Liver (tissue), 9 donors: ENCODE measurements around the gene CRPPA. TPM values are rescaled to one million over a fixed set of nuclear protein-coding genes. Genes with fewer than 3 reads are reported as not detected.

Source experiments
- DNase-seq: peaks from one replicate; pipeline ENCODE4 v3.0.0-alpha.2; 2017; ENCODE audit warnings: low spot score
- H3K27ac ChIP-seq, 2 donors: one replicate each; pipeline ENCODE4 v1.7.0; 2013; ENCODE audit warnings: inconsistent platforms in 2 of 2, low read length in 2 of 2, control low read depth in 1 of 2, low read depth in 1 of 2, mild to moderate bottlenecking in 1 of 2
- H3K27me3 ChIP-seq, 4 donors: one replicate each; pipeline versions ENCODE4 v1.6.1 to v1.7.0; 2013; ENCODE audit warnings: low read length in 3 of 4, inconsistent platforms in 1 of 4, mild to moderate bottlenecking in 1 of 4, moderate library complexity in 1 of 4; ENCODE audit not compliant: control insufficient read depth in 4 of 4, insufficient read depth in 4 of 4
- H3K36me3 ChIP-seq, 4 donors: one replicate each; pipeline versions ENCODE4 v1.6.1 to v1.7.0; 2013; ENCODE audit warnings: low read length in 3 of 4, mild to moderate bottlenecking in 3 of 4, low read depth in 1 of 4, moderate library complexity in 1 of 4; ENCODE audit not compliant: control insufficient read depth in 4 of 4, insufficient read depth in 3 of 4
- H3K4me1 ChIP-seq, 4 donors: one replicate each; pipeline versions ENCODE4 v1.6.1 to v1.7.0; 2013; ENCODE audit warnings: low read length in 3 of 4, mild to moderate bottlenecking in 3 of 4, moderate library complexity in 1 of 4; ENCODE audit not compliant: control insufficient read depth in 4 of 4, insufficient read depth in 4 of 4
- H3K4me3 ChIP-seq, 3 donors: one replicate each; pipeline versions ENCODE4 v1.6.1 to v1.7.0; 2013; ENCODE audit warnings: low read length in 3 of 3, control low read depth in 1 of 3, low read depth in 1 of 3, mild to moderate bottlenecking in 1 of 3
- H3K9ac ChIP-seq, 2 donors: one replicate each; pipeline ENCODE4 v1.7.0; 2013; ENCODE audit warnings: low read length in 2 of 2, mild to moderate bottlenecking in 2 of 2, moderate library complexity in 2 of 2, control low read depth in 1 of 2, low read depth in 1 of 2
- H3K9me3 ChIP-seq, 4 donors: one replicate each; pipeline versions ENCODE4 v1.6.1 to v1.7.0; 2013; ENCODE audit warnings: low read length in 3 of 4; ENCODE audit not compliant: control insufficient read depth in 4 of 4
- EGR1 ChIP-seq, 2 donors: IDR thresholded peaks; 2 replicates each; pipeline ENCODE4 v1.6.1; 2016 to 2018; ENCODE audit warnings: antibody characterized with exemption in 2 of 2, low read depth in 2 of 2
- FOXA1 ChIP-seq: IDR thresholded peaks from 2 replicates; pipeline ENCODE4 v1.6.1; 2016; ENCODE audit warnings: antibody characterized with exemption
- FOXA2 ChIP-seq: IDR thresholded peaks from 2 replicates; pipeline ENCODE4 v1.6.1; 2016; ENCODE audit warnings: antibody characterized with exemption
- GABPA ChIP-seq, 2 donors: IDR thresholded peaks in 1 of 2; conservative IDR thresholded peaks in 1 of 2; 2 replicates each; pipeline ENCODE4 v1.6.1; 2016; ENCODE audit warnings: antibody characterized with exemption in 2 of 2, mild to moderate bottlenecking in 1 of 2, moderate library complexity in 1 of 2
- HNF4A ChIP-seq, 2 donors: conservative IDR thresholded peaks; 2 replicates each; pipeline ENCODE4 v1.6.1; 2016; ENCODE audit warnings: antibody characterized with exemption in 2 of 2, mild to moderate bottlenecking in 2 of 2
- HNF4G ChIP-seq: IDR thresholded peaks from 2 replicates; pipeline ENCODE4 v1.6.1; 2016; ENCODE audit warnings: antibody characterized with exemption
- JUND ChIP-seq, 2 donors: IDR thresholded peaks; 2 replicates each; pipeline ENCODE4 v1.6.1; 2016; ENCODE audit warnings: antibody characterized with exemption in 2 of 2
- NR2F2 ChIP-seq: IDR thresholded peaks from 2 replicates; pipeline ENCODE4 v1.6.1; 2016; ENCODE audit warnings: antibody characterized with exemption
- RAD21 ChIP-seq, 2 donors: IDR thresholded peaks; 2 replicates each; pipeline ENCODE4 v1.6.1; 2016; ENCODE audit warnings: antibody characterized with exemption in 2 of 2, mild to moderate bottlenecking in 2 of 2
- RXRA ChIP-seq, 2 donors: IDR thresholded peaks; 2 replicates each; pipeline ENCODE4 v1.6.1; 2017 to 2018; ENCODE audit warnings: antibody characterized with exemption in 2 of 2, mild to moderate bottlenecking in 1 of 2
- SP1 ChIP-seq: IDR thresholded peaks from 2 replicates; pipeline ENCODE4 v1.6.1; 2018; ENCODE audit warnings: antibody characterized with exemption, mild to moderate bottlenecking
- TAF1 ChIP-seq: conservative IDR thresholded peaks from 2 replicates; pipeline ENCODE4 v1.6.1; 2016; ENCODE audit warnings: antibody characterized with exemption, mild to moderate bottlenecking
- YY1 ChIP-seq: IDR thresholded peaks from 2 replicates; pipeline ENCODE4 v1.6.1; 2016; ENCODE audit warnings: antibody characterized with exemption, mild to moderate bottlenecking
- WGBS: extraction: QIAGEN DNeasy Blood & Tissue Kit; methylation state at CpG from one replicate; pipeline ENCODE4 v1.1.7; 2013; 5-methylcytosine and 5-hydroxymethylcytosine counted together
- polyA plus RNA-seq, 2 donors: library from polyadenylated mRNA; stranded (reverse) in 1 of 2; unstranded in 1 of 2; fragments of 200-250 nt in 1 of 2; fragments of >200 nt in 1 of 2; fragmentation: Nextera tagmentation in 1 of 2; extraction: Ambion mirVana in 1 of 2; gene quantifications; one replicate each; pipeline versions ENCODE4 v1.2.1 to v1.2.3, GENCODE V29; 2013 to 2015
- total RNA-seq, 2 donors: library from RNA; depleted of rRNA; stranded (reverse); fragments of >200 nt; gene quantifications; one replicate each; pipeline ENCODE4 v1.2.3, GENCODE V29; 2014
- TF ChIP-seq, protein P1 (sequence below): fragments of 150-350 bp; IDR thresholded peaks from 2 replicates; pipeline ENCODE4 v1.5.1; 2017; ENCODE audit warnings: improper control_type of control experiment, low read depth, low read length; ENCODE audit not compliant: missing input control
- TF ChIP-seq, protein P2 (sequence below): IDR thresholded peaks from 2 replicates; pipeline ENCODE4 v1.6.1; 2016; ENCODE audit warnings: antibody characterized with exemption, mild to moderate bottlenecking
- TF ChIP-seq, protein P3 (sequence below): IDR thresholded peaks from 2 replicates; pipeline ENCODE4 v1.6.1; 2016; ENCODE audit warnings: antibody characterized with exemption
- TF ChIP-seq, protein P4 (sequence below): IDR thresholded peaks from 2 replicates; pipeline ENCODE4 v1.6.1; 2016; ENCODE audit warnings: antibody characterized with exemption
- TF ChIP-seq, protein P5 (sequence below): IDR thresholded peaks from 2 replicates; pipeline ENCODE4 v1.6.1; 2016; ENCODE audit warnings: antibody characterized with exemption
- donor health status: healthy.
- donor health status: healthy.
- donor health status: healthy.
- donor health status: healthy.
- donor health status: healthy.

Gene CRPPA
- total and polyA plus RNA-seq, 4 donors, result 0.47 to 3.7 (median 1.8) TPM

DNA sequence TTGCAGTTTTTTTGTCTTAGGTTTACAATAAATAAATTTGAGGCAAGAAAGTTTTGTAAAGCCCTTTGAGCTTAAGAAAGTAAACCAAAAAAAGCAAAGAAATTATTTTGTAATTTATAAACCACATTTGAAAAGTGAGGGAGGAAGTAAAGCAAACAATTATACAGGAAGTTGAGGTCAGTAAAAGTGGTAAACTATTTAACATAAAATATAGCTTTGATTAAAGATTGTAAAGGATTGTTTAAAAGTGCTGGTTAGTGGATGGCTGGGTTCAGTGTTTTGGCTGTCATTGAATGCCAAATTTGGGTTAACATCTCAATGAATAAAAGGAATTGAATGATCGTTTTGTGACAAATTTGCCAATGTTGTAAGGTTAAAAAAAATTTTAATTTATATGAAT is 34.3 kb upstream of the CRPPA start:
- no peak overlapping the region for H3K4me3 ChIP-seq
- H3K27me3 ChIP-seq, result no peaks in the 10 kb centered on the region
- no peak overlapping the region for H3K9ac ChIP-seq
- no peaks in the 10 kb centered on the region for H3K9me3 ChIP-seq
- DNase-seq, result no peak
- 77% methylated on average over 1 of the region's 1 CpG for WGBS
- TF ChIP-seq, protein P1, sequence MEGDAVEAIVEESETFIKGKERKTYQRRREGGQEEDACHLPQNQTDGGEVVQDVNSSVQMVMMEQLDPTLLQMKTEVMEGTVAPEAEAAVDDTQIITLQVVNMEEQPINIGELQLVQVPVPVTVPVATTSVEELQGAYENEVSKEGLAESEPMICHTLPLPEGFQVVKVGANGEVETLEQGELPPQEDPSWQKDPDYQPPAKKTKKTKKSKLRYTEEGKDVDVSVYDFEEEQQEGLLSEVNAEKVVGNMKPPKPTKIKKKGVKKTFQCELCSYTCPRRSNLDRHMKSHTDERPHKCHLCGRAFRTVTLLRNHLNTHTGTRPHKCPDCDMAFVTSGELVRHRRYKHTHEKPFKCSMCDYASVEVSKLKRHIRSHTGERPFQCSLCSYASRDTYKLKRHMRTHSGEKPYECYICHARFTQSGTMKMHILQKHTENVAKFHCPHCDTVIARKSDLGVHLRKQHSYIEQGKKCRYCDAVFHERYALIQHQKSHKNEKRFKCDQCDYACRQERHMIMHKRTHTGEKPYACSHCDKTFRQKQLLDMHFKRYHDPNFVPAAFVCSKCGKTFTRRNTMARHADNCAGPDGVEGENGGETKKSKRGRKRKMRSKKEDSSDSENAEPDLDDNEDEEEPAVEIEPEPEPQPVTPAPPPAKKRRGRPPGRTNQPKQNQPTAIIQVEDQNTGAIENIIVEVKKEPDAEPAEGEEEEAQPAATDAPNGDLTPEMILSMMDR, result no peak
- TF ChIP-seq NR2F2 (no peak), TAF1 (no peak), SP1 (no peak), HNF4A (conservative IDR thresholded peaks at IDR 0.05) (no peak), HNF4G (no peak), YY1 (no peak), JUND (IDR thresholded peaks at IDR 0.05) (no peak), EGR1 (IDR thresholded peaks at IDR 0.05; ENCODE audit: low read depth in 2 of 2) (no peak), FOXA1 (no peak), GABPA (IDR thresholded peaks at IDR 0.05 in 1 of 2, conservative IDR thresholded peaks at IDR 0.05 in 1 of 2) (no peak)
- TF ChIP-seq, protein P2, sequence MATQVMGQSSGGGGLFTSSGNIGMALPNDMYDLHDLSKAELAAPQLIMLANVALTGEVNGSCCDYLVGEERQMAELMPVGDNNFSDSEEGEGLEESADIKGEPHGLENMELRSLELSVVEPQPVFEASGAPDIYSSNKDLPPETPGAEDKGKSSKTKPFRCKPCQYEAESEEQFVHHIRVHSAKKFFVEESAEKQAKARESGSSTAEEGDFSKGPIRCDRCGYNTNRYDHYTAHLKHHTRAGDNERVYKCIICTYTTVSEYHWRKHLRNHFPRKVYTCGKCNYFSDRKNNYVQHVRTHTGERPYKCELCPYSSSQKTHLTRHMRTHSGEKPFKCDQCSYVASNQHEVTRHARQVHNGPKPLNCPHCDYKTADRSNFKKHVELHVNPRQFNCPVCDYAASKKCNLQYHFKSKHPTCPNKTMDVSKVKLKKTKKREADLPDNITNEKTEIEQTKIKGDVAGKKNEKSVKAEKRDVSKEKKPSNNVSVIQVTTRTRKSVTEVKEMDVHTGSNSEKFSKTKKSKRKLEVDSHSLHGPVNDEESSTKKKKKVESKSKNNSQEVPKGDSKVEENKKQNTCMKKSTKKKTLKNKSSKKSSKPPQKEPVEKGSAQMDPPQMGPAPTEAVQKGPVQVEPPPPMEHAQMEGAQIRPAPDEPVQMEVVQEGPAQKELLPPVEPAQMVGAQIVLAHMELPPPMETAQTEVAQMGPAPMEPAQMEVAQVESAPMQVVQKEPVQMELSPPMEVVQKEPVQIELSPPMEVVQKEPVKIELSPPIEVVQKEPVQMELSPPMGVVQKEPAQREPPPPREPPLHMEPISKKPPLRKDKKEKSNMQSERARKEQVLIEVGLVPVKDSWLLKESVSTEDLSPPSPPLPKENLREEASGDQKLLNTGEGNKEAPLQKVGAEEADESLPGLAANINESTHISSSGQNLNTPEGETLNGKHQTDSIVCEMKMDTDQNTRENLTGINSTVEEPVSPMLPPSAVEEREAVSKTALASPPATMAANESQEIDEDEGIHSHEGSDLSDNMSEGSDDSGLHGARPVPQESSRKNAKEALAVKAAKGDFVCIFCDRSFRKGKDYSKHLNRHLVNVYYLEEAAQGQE, result no peak
- TF ChIP-seq, protein P3, sequence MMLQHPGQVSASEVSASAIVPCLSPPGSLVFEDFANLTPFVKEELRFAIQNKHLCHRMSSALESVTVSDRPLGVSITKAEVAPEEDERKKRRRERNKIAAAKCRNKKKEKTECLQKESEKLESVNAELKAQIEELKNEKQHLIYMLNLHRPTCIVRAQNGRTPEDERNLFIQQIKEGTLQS, result no peak
- TF ChIP-seq, protein P4, sequence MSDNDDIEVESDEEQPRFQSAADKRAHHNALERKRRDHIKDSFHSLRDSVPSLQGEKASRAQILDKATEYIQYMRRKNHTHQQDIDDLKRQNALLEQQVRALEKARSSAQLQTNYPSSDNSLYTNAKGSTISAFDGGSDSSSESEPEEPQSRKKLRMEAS, result no peak
- H3K36me3 ChIP-seq, result no peaks in the 10 kb centered on the region
- H3K27ac ChIP-seq, result no peak overlapping the region
- H3K4me1 ChIP-seq, result no peaks in the 10 kb centered on the region

DNA sequence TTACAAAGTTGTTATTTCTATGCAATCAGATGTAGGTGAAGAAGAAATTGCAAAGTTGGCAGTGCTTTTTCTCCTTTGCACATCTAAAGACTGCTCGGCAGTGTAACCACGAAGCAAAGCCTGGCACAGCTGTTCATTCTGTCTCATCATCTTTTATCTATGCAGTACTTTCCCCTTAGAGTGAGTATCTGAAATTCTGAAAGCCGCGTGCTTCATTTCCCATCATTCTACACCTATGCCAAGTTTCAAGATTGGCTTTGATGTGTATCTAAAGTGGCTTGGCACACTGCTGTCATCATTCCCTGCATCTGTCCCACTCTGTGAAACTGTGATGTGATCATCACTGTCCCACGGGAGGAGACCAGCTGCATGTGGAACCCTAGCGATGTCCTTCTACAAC is 29.0 kb upstream of the CRPPA start:
- no peak overlapping the region for H3K27ac ChIP-seq
- H3K4me3 ChIP-seq, result no peak overlapping the region
- TF ChIP-seq, protein P5, sequence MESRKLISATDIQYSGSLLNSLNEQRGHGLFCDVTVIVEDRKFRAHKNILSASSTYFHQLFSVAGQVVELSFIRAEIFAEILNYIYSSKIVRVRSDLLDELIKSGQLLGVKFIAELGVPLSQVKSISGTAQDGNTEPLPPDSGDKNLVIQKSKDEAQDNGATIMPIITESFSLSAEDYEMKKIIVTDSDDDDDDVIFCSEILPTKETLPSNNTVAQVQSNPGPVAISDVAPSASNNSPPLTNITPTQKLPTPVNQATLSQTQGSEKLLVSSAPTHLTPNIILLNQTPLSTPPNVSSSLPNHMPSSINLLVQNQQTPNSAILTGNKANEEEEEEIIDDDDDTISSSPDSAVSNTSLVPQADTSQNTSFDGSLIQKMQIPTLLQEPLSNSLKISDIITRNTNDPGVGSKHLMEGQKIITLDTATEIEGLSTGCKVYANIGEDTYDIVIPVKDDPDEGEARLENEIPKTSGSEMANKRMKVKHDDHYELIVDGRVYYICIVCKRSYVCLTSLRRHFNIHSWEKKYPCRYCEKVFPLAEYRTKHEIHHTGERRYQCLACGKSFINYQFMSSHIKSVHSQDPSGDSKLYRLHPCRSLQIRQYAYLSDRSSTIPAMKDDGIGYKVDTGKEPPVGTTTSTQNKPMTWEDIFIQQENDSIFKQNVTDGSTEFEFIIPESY, result no peak
- no peak for TF ChIP-seq HNF4A (conservative IDR thresholded peaks at IDR 0.05)
- no peak for TF ChIP-seq RAD21 (IDR thresholded peaks at IDR 0.05)
- TF ChIP-seq RXRA (IDR thresholded peaks at IDR 0.05), result no peak
- TF ChIP-seq, protein P1, result no peak
- no peak for TF ChIP-seq FOXA2
- H3K36me3 ChIP-seq, result no peaks in the 10 kb centered on the region
- WGBS, result 93% methylated on average over 6 of the region's 6 CpGs
- no peak for DNase-seq
- no peaks in the 10 kb centered on the region for H3K4me1 ChIP-seq
- no peaks in the 10 kb centered on the region for H3K9me3 ChIP-seq
- no peak overlapping the region for H3K9ac ChIP-seq
- H3K27me3 ChIP-seq, result no peaks in the 10 kb centered on the region
